ENCODE results near the gene KRT2. TPM values are rescaled to one million over a fixed set of nuclear protein-coding genes. Genes with fewer than 3 reads are reported as not detected.
A peak's percentile ranks its signal among the peaks of the same experiment; 100 is the strongest.

Gene KRT2
- polyA plus RNA-seq, 6 donors from 2014 or later: not detected

DNA sequence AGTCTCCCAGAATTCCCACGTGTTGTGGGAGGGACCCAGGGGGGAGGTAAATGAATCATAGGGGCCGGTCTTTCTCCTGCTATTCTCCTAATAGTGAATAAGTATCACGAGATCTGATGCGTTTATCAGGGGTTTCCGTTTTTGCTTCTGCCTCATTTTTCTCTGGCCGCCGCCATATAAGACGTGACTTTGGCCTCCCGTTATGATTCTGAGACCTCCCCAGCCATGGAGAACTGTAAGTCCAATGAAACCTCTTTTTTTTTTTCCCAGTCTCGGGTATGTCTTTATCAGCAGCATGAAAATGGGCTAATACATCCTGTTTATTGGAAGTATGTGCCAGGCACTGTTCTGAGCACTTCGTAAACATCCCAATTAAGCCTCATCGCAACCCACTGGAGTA is 51.5 kb downstream of the KRT2 start:
- no peaks in the 10 kb centered on the region for H3K4me1 Mint-ChIP-seq
- peaks cover 0 to 4% (median 0%) of the 10 kb centered on the region in 7 donors for H3K9me3 Mint-ChIP-seq
- DNase-seq (no peak), ATAC-seq (ENCODE audit: low read depth in 2 of 2) (no peak)
- no peak overlapping the region for H3K4me3 Mint-ChIP-seq
- peaks cover 49 to 53% (median 50%) of the 10 kb centered on the region in 3 donors for H3K27me3 Mint-ChIP-seq
- no peak overlapping the region for H3K27ac Mint-ChIP-seq
- H3K36me3 Mint-ChIP-seq: no peaks in the 10 kb centered on the region

DNA sequence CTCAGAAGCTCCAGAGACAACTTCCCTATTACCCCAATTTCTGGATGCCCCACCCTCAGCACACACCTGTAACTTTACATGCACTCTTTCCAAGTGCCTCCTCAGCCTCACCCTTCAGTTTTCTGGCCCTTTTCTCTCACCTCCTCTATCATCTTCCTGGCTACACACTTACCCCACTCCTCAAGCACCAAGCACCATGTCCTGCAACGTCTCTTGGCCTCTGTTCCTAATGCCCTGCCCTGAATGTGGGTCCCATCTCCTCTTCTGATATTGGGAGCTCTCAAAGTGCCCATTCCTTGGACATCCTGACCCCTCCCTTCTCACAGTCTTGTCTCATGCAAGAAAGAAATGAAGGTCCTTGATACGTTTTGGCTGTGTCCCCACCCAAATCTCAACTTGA is 51.9 kb downstream of the KRT2 start:
- no peak overlapping the region for H3K27ac Mint-ChIP-seq
- H3K36me3 Mint-ChIP-seq: no peaks in the 10 kb centered on the region
- H3K4me3 Mint-ChIP-seq: no peak overlapping the region
- no peak for DNase-seq
- H3K27me3 Mint-ChIP-seq: peaks cover 49 to 53% (median 50%) of the 10 kb centered on the region in 3 donors
- peaks cover 0 to 4% (median 0%) of the 10 kb centered on the region in 7 donors for H3K9me3 Mint-ChIP-seq
- no peaks in the 10 kb centered on the region for H3K4me1 Mint-ChIP-seq
- no peak for ATAC-seq (ENCODE audit: low read depth in 2 of 2)

DNA sequence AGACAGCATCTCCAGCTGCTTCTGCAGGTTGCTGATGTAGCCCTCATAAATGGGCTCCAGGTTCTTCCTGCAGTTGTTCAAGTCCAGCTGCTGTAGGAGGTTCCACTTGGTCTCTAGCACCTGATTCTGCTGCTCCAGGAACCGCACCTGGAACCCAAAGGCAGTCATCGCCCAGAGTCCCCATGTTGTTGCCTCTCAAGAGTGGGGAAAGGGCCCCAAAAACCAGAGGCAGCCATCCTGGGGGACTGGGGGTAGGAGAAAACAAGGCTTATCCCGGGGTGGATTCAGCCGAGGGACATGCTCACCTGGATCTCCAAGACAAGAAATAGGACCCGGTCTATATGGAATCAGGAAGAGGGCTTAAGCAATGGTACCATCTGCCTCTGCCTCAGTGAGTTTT is 53.0 kb downstream of the KRT2 start:
- no peaks in the 10 kb centered on the region for H3K4me1 Mint-ChIP-seq
- no peak overlapping the region for H3K4me3 Mint-ChIP-seq

More for the DNA sequence above, 53.0 kb downstream of the KRT2 start:
- no peak for ATAC-seq (ENCODE audit: low read depth in 2 of 2)
- Mint-ChIP-seq H3K27ac (peak overlapping the region in 1 of 6 donors; percentile 2), H3K27me3 (peaks cover 49 to 57% (median 50%) of the 10 kb centered on the region in 3 donors), H3K36me3 (no peaks in the 10 kb centered on the region), H3K9me3 (peaks cover 0 to 6% (median 0%) of the 10 kb centered on the region in 7 donors)
- DNase-seq: no peak

Other genes starting within 250 kb of the KRT2 start
- gene KRT82, start 245.9 kb downstream of the KRT2 start, polyA plus RNA-seq (ENCODE audit: low read depth in 6 of 6): not detected
- not detected for gene KRT75, start 217.8 kb downstream of the KRT2 start, polyA plus RNA-seq (ENCODE audit: low read depth in 6 of 6)
- gene KRT6B, start 200.1 kb downstream of the KRT2 start, polyA plus RNA-seq (ENCODE audit: low read depth in 6 of 6): not detected
- gene KRT6C, start 178.4 kb downstream of the KRT2 start, polyA plus RNA-seq (ENCODE audit: low read depth in 6 of 6): not detected
- gene KRT6A, start 159.0 kb downstream of the KRT2 start, polyA plus RNA-seq (ENCODE audit: low read depth in 6 of 6): not detected
- not detected for gene KRT5, start 131.8 kb downstream of the KRT2 start, polyA plus RNA-seq (ENCODE audit: low read depth in 6 of 6)
- not detected for gene KRT71, start 99.1 kb downstream of the KRT2 start, polyA plus RNA-seq (ENCODE audit: low read depth in 6 of 6)
- gene KRT74, start 78.4 kb downstream of the KRT2 start, polyA plus RNA-seq (ENCODE audit: low read depth in 6 of 6): not detected
- gene KRT72, start 50.7 kb downstream of the KRT2 start, polyA plus RNA-seq (ENCODE audit: low read depth in 6 of 6): not detected
- gene KRT73, start 33.7 kb downstream of the KRT2 start, polyA plus RNA-seq (ENCODE audit: low read depth in 6 of 6): not detected
- under 1 TPM in 1 of 6 donors, not detected in 5; 0.44 TPM for gene KRT1, start 28.2 kb upstream of the KRT2 start, polyA plus RNA-seq (ENCODE audit: low read depth in 6 of 6)
- not detected for gene KRT77, start 51.3 kb upstream of the KRT2 start, polyA plus RNA-seq (ENCODE audit: low read depth in 6 of 6)
- not detected for gene KRT76, start 125.1 kb upstream of the KRT2 start, polyA plus RNA-seq (ENCODE audit: low read depth in 6 of 6)
- gene KRT3, start 143.9 kb upstream of the KRT2 start, polyA plus RNA-seq (ENCODE audit: low read depth in 6 of 6): not detected
- gene KRT4, start 161.9 kb upstream of the KRT2 start, polyA plus RNA-seq (ENCODE audit: low read depth in 6 of 6): not detected
- gene KRT79, start 182.1 kb upstream of the KRT2 start, polyA plus RNA-seq (ENCODE audit: low read depth in 6 of 6): not detected
- gene KRT78, start 196.8 kb upstream of the KRT2 start, polyA plus RNA-seq (ENCODE audit: low read depth in 6 of 6): not detected

Measured in naive B cell (primary cell).